NCI-H526 (cell line): ENCODE measurements around the gene ATP8B1.

Experiments used
- DNase-seq, 2 experiments: peaks; one replicate each; lab custom pipeline; 2025; lab: John Stamatoyannopoulos, UW

ATP8B1 gene

DNA sequence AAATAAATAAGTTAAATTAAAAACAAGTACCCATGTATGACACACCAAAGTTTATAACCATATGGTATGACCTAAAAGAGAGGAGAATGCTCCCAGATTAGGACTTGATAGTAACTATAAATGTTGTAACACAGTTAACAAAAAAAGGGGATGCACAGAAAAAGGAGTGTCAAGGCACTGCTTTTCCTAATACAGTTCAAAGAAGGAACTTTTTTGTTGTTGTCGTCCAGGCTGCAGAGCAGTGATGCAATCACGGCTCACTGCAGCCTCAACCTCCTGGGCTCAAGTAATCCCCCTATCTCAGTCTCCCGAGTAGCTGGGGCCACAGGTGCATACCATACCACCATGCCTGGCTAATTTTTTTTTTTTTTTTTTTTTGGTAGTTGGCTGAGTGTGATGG is 184.2 kb downstream of the ATP8B1 start:
- DNase-seq, result no peak

DNA sequence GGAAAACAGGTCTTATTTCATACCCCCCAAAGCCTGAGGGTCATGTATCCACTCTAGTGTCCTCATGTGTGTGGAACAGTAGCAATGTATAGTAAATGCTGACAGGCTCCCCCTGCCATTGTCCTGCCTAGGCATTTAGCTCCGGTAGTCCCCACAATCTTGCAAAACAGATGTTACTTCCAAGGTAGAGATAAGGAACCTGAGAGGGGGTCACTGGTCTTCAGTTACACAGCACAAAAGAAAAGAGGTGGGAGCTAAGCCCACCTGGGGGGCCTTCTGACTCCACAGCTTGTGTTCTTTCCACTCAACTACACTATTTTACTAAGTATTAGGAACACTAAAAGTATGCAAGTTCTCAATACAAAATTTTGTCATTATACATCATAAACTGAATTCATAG is 199.2 kb downstream of the ATP8B1 start:
- DNase-seq, result no peak
